Prostate gland (tissue), 2 donors: ENCODE data around the gene FCN1. TPM values are rescaled to one million over a fixed set of nuclear protein-coding genes. Genes with fewer than 3 reads are reported as not detected.

ENCODE experiments used
- DNase-seq: peaks from one replicate; pipeline ENCODE4 v3.0.0-alpha.2; 2019; ENCODE audit warnings: low spot score
- H3K27ac ChIP-seq, 2 donors: fragments of 200-600 bp; sonication (generic); 2 replicates each; pipeline ENCODE4 v1.5.1; 2017 to 2019
- H3K27me3 ChIP-seq: fragments of 200-600 bp; sonication (generic); replicated peaks from 2 replicates; pipeline ENCODE4 v1.5.1; 2019; ENCODE audit not compliant: insufficient read depth
- H3K36me3 ChIP-seq, 2 donors: fragments of 200-600 bp; sonication (generic); 1 replicate in 1 of 2; 2 replicates in 1 of 2; pipeline versions ENCODE4 v1.5.1 to v1.8.1; 2017 to 2019
- H3K4me1 ChIP-seq: fragments of 200-600 bp; sonication (generic); replicated peaks from 2 replicates; pipeline ENCODE4 v1.5.1; 2019
- H3K4me3 ChIP-seq, 2 donors: fragments of 200-600 bp; sonication (generic); 2 replicates each; pipeline ENCODE4 v1.5.1; 2017 to 2019
- H3K9me3 ChIP-seq: fragments of 200-600 bp; sonication (generic); 2 replicates; pipeline ENCODE4 v1.5.1; 2017
- POLR2A ChIP-seq: fragments of 450-650 bp; IDR thresholded peaks from one replicate; pipeline ENCODE4 v1.6.1; 2016; ENCODE audit warnings: antibody characterized with exemption, mild to moderate bottlenecking
- POLR2AphosphoS5 ChIP-seq: sonication (generic); formaldehyde crosslinking; IDR thresholded peaks from one replicate; pipeline ENCODE4 v1.6.1; 2017; ENCODE audit warnings: antibody characterized with exemption
- WGBS: methylation state at CpG from one replicate; pipeline ENCODE4 v1.1.5; 2018; 5-methylcytosine and 5-hydroxymethylcytosine counted together
- intact Hi-C: fragments of 100-400 bp; cut with DNase I; formaldehyde crosslinking; loops from one replicate; pipeline ENCODE4 v1.14.2; 2022
- total RNA-seq, 2 donors: library from RNA; depleted of rRNA; stranded (reverse); fragments of >200 nt; gene quantifications; one replicate each; pipeline ENCODE4 v1.1.0, GENCODE V29; 2016
- TF ChIP-seq, protein P1 (sequence below), 4 experiments: fragments of 200-600 bp in 2 of 4; fragments of 450-650 bp in 2 of 4; sonication (generic) in 2 of 4; IDR thresholded peaks; 1 replicate in 3 of 4; 2 replicates in 1 of 4; pipeline ENCODE4 v1.5.1; 2016 to 2019; ENCODE audit warnings: antibody characterized with exemption in 4 of 4, mild to moderate bottlenecking in 2 of 4, moderate library complexity in 2 of 4

Gene FCN1
- total RNA-seq, 2 donors from 2014 or later, result 0.23 to 0.34 TPM

DNA sequence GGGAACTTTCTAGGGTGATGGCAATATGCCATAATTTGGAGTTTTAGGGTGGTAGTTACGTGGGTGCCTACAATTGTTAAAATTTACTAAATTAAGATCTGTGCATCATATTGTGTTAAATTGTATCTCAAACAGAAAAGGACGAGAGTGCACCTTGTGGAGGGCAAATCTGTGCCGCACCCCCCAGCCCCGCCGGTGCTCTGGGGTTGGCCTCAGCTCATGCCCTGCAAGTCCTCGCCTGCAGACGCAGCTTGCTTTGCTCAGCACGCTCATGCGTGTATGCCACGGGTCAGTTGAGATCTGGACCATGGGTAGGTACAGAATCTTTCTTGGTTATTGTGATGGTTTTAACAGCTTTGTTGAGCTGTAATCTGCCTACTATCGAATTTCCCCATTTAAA lies 33.7 kb upstream of the FCN1 start:
- Histone ChIP-seq H3K27ac (no peak overlapping the region), H3K4me1 (no peaks in the 10 kb centered on the region), H3K4me3 (no peak overlapping the region), H3K27me3 (no peaks in the 10 kb centered on the region), H3K36me3 (no peaks in the 10 kb centered on the region), H3K9me3 (no peaks in the 10 kb centered on the region)
- no peak for DNase-seq
- TF ChIP-seq POLR2A (no peak), POLR2AphosphoS5 (no peak)
- TF ChIP-seq, protein P1, sequence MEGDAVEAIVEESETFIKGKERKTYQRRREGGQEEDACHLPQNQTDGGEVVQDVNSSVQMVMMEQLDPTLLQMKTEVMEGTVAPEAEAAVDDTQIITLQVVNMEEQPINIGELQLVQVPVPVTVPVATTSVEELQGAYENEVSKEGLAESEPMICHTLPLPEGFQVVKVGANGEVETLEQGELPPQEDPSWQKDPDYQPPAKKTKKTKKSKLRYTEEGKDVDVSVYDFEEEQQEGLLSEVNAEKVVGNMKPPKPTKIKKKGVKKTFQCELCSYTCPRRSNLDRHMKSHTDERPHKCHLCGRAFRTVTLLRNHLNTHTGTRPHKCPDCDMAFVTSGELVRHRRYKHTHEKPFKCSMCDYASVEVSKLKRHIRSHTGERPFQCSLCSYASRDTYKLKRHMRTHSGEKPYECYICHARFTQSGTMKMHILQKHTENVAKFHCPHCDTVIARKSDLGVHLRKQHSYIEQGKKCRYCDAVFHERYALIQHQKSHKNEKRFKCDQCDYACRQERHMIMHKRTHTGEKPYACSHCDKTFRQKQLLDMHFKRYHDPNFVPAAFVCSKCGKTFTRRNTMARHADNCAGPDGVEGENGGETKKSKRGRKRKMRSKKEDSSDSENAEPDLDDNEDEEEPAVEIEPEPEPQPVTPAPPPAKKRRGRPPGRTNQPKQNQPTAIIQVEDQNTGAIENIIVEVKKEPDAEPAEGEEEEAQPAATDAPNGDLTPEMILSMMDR (IDR thresholded peaks at IDR 0.05), result no peak
- intact Hi-C loops, result no loop called here
- WGBS, result 64% methylated on average over 11 of the region's 11 CpGs

DNA sequence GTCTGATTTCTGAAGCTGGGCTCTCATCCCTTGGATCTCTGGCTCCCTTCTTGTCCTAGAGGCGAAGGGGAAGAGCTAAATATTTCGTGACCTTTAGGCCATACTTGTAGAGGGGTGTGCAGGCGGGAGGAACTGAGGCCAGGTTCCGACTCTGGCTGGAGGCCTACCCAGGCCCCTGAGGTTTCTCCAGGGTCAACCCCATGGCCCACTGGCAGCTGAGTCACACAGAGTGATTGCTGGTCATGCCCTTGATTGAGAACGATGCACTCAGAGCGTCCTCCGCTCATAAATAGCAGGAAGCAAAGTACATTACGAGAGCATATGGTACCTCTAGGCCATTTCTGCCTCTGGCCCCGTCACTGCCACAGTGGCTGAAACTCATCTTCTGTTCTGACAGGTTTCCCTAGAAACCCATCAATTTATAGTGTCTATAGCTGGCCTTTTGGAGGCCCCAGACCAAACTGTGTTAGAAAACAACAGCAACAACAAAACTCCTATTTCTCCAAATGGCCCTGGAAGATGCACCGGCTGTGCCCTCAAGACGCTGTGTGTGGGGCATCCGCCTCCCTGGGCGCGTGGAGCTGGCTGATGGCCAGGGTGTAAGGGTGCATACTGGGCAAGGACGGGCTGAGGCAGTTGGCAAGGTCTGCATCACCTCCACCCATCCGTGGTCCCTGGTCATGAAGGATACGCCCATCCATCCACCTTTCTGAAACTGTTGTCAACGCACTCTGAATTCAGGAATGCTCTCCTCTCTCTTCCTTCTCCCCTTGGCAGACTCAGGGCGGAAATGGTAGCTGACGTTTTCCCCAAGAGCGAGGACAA lies 32.9 kb upstream of the FCN1 start:
- Histone ChIP-seq H3K9me3 (no peaks in the 10 kb centered on the region), H3K36me3 (no peaks in the 10 kb centered on the region), H3K27ac (no peak overlapping the region), H3K4me1 (no peaks in the 10 kb centered on the region), H3K27me3 (no peaks in the 10 kb centered on the region), H3K4me3 (no peak overlapping the region)
- DNase-seq, result no peak
- TF ChIP-seq POLR2AphosphoS5, result no peak
- TF ChIP-seq POLR2A, result no peak
- TF ChIP-seq, protein P1 (IDR thresholded peaks at IDR 0.05), result no peak
- intact Hi-C loops, result no loop called here
- 85% methylated on average over 21 of the region's 21 CpGs for WGBS

DNA sequence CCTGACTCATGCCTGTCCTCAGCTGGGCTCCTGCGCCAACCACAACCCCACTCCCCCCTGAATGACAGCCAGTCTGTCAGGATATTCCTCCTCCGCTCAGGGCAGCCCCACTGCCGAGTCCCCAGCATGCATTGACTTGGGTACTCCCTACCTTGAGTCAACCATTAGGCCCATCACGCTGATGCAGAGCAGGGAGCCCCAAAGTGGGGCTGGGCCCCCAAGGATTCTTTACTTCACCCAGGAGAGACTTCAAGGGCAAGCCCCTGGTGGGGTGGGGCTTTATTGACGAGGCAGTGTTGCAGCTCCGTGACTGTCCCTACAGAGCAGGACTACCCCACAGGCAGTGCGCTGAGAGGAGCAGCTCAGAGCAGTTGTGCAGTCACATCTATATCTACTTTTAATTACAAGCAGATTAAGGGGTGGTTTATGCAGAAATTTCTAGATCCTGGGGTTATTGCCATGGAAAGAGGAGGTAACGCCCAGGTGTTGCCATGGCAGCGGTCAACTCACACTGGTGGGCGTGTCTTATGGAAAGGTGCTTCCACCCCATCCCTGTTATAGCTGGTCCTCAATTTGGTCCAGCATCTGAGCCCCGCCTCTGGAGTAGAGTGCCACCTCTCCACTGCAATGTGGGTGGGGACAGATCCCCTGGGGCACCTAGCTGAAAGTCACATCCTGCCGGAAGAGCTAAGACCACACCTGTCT lies 32.1 kb upstream of the FCN1 start:
- TF ChIP-seq, protein P1 (IDR thresholded peaks at IDR 0.05), result no peak
- TF ChIP-seq POLR2AphosphoS5 (no peak), POLR2A (no peak)
- H3K4me1 ChIP-seq, result no peaks in the 10 kb centered on the region
- no peak overlapping the region for H3K4me3 ChIP-seq
- H3K36me3 ChIP-seq, result no peaks in the 10 kb centered on the region
- no peak for DNase-seq
- intact Hi-C loops, result no loop called here
- no peak overlapping the region for H3K27ac ChIP-seq
- no peaks in the 10 kb centered on the region for H3K9me3 ChIP-seq
- WGBS, result 89% methylated on average over 12 of the region's 12 CpGs
- H3K27me3 ChIP-seq, result no peaks in the 10 kb centered on the region

DNA sequence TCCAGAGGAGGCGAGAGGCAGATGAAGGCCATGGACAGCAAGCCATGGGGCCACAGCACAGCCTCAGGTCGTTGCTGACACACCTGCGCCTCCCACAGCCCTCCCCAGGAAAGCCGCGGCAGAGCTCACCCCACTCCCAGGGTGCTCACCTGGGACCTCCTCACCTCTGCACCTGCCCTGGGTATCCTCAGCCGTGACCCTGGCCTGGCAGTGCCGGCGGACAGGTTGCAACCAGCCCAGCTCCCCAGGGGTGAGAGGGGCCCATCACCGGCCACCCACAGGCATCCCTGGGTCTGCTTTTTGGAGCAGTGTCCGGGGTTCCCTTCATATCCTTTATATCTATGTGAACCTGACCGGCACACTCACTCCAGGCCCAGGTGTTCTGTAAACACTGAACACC lies 30.4 kb upstream of the FCN1 start:
- intact Hi-C loops, result no loop called here
- Histone ChIP-seq H3K4me1 (no peaks in the 10 kb centered on the region), H3K27me3 (no peaks in the 10 kb centered on the region), H3K9me3 (no peaks in the 10 kb centered on the region), H3K27ac (no peak overlapping the region), H3K4me3 (no peak overlapping the region), H3K36me3 (no peaks in the 10 kb centered on the region)
- no peak for DNase-seq
- WGBS, result 81% methylated on average over 11 of the region's 11 CpGs
- TF ChIP-seq, protein P1 (IDR thresholded peaks at IDR 0.05), result no peak
- TF ChIP-seq POLR2AphosphoS5 (no peak), POLR2A (no peak)
